ENCODE results near the gene ASPDH.

Gene ASPDH

GRCh38 chr19:50486823-50487515, 26.7 kb downstream of the ASPDH start:
- no peaks in the 10 kb centered on the region for H3K79me2 ChIP-seq (ENCODE audit: insufficient read depth, low read depth)
- no peaks in the 10 kb centered on the region for H3K4me1 ChIP-seq (ENCODE audit: low read depth, poor library complexity, severe bottlenecking)
- no peak overlapping the region for H2AFZ ChIP-seq (ENCODE audit: low read depth)
- H3K4me3 ChIP-seq (IDR thresholded peaks at IDR 0.05; ENCODE audit: insufficient read depth, low read depth, low read length), result no peak overlapping the region
- no peak overlapping the region for H3K27ac ChIP-seq
- H3K4me2 ChIP-seq, result no peak overlapping the region
- no peaks in the 10 kb centered on the region for H4K20me1 ChIP-seq (ENCODE audit: insufficient read depth)
- no peak overlapping the region for H3K9ac ChIP-seq
- peak; percentile 63 for TF ChIP-seq CTCF (conservative IDR thresholded peaks at IDR 0.05; ENCODE audit: low read depth, low read length)
- no peaks in the 10 kb centered on the region for H3K36me3 ChIP-seq (ENCODE audit: insufficient read depth)
- no peaks in the 10 kb centered on the region for H3K27me3 ChIP-seq (ENCODE audit: insufficient read depth, low read depth)

GRCh38 chr19:50485284-50485955, 28.3 kb downstream of the ASPDH start:
- no peak overlapping the region for H2AFZ ChIP-seq (ENCODE audit: low read depth)
- H3K27ac ChIP-seq, result no peak overlapping the region
- H3K79me2 ChIP-seq (ENCODE audit: insufficient read depth, low read depth), result no peaks in the 10 kb centered on the region
- no peaks in the 10 kb centered on the region for H3K36me3 ChIP-seq (ENCODE audit: insufficient read depth)
- H4K20me1 ChIP-seq (ENCODE audit: insufficient read depth), result no peaks in the 10 kb centered on the region
- TF ChIP-seq CTCF (conservative IDR thresholded peaks at IDR 0.05; ENCODE audit: low read depth, low read length), result no peak
- H3K4me2 ChIP-seq, result no peak overlapping the region
- H3K27me3 ChIP-seq (ENCODE audit: insufficient read depth, low read depth), result no peaks in the 10 kb centered on the region
- H3K4me3 ChIP-seq (IDR thresholded peaks at IDR 0.05; ENCODE audit: insufficient read depth, low read depth, low read length), result no peak overlapping the region
- H3K9ac ChIP-seq, result no peak overlapping the region
- no peaks in the 10 kb centered on the region for H3K4me1 ChIP-seq (ENCODE audit: low read depth, poor library complexity, severe bottlenecking)

- no peak overlapping the region for H2AFZ ChIP-seq (ENCODE audit: low read depth)
- no peak overlapping the region for H3K27ac ChIP-seq
- H3K36me3 ChIP-seq (ENCODE audit: insufficient read depth), result no peaks in the 10 kb centered on the region
- H3K4me1 ChIP-seq (ENCODE audit: low read depth, poor library complexity, severe bottlenecking), result no peaks in the 10 kb centered on the region
- H3K4me3 ChIP-seq (IDR thresholded peaks at IDR 0.05; ENCODE audit: insufficient read depth, low read depth, low read length), result no peak overlapping the region
- no peak overlapping the region for H3K4me2 ChIP-seq
- no peak for TF ChIP-seq CTCF (conservative IDR thresholded peaks at IDR 0.05; ENCODE audit: low read depth, low read length)
- H4K20me1 ChIP-seq (ENCODE audit: insufficient read depth), result no peaks in the 10 kb centered on the region
- H3K27me3 ChIP-seq (ENCODE audit: insufficient read depth, low read depth), result no peaks in the 10 kb centered on the region
- H3K9ac ChIP-seq, result no peak overlapping the region
- H3K79me2 ChIP-seq (ENCODE audit: insufficient read depth, low read depth), result peaks cover 7% of the 10 kb centered on the region; the same call in 1 of the 2 replicates
These were observed 30.8 kb downstream of the ASPDH start for GRCh38 chr19:50482916-50483315.

GRCh38 chr19:50482271-50482855, 31.4 kb downstream of the ASPDH start:
- no peak overlapping the region for H3K9ac ChIP-seq
- H4K20me1 ChIP-seq (ENCODE audit: insufficient read depth), result no peaks in the 10 kb centered on the region
- no peaks in the 10 kb centered on the region for H3K36me3 ChIP-seq (ENCODE audit: insufficient read depth)

More at GRCh38 chr19:50482271-50482855, 31.4 kb downstream of the ASPDH start:
- no peak for TF ChIP-seq CTCF (conservative IDR thresholded peaks at IDR 0.05; ENCODE audit: low read depth, low read length)
- Histone ChIP-seq H3K27ac (no peak overlapping the region), H3K4me1 (ENCODE audit: low read depth, poor library complexity, severe bottlenecking) (peaks cover 2% of the 10 kb centered on the region), H3K79me2 (ENCODE audit: insufficient read depth, low read depth) (peaks cover 12% of the 10 kb centered on the region; the same call in 1 of the 2 replicates), H3K4me2 (no peak overlapping the region), H3K4me3 (IDR thresholded peaks at IDR 0.05; ENCODE audit: insufficient read depth, low read depth, low read length) (no peak overlapping the region), H2AFZ (ENCODE audit: low read depth) (no peak overlapping the region), H3K27me3 (ENCODE audit: insufficient read depth, low read depth) (no peaks in the 10 kb centered on the region)
